Lung (tissue), 12 donors: Measurements from ENCODE around the gene ANO2. TPM values are rescaled to one million over a fixed set of nuclear protein-coding genes. Genes with fewer than 3 reads are reported as not detected.

ENCODE experiments used
- ATAC-seq: fragments of 200-7000 bp; cut with Tn5 transposase; one replicate; pipeline ENCODE4 v1.9.1; 2020; ENCODE audit warnings: moderate number of reproducible peaks; ENCODE audit not compliant: insufficient read depth, low FRiP score
- DNase-seq, 3 donors: peaks; one replicate each; pipeline ENCODE4 v3.0.0-alpha.2; 2013 to 2017
- H3K27ac ChIP-seq, 2 donors: one replicate each; pipeline ENCODE4 v1.5.1; 2013; ENCODE audit warnings: mild to moderate bottlenecking in 2 of 2, moderate library complexity in 2 of 2, control low read depth in 1 of 2, inconsistent platforms in 1 of 2, low read depth in 1 of 2, low read length in 1 of 2
- H3K27me3 ChIP-seq, 3 donors: one replicate each; pipeline ENCODE4 v1.5.1; 2013; ENCODE audit warnings: low read length in 2 of 3; ENCODE audit not compliant: control insufficient read depth in 3 of 3, insufficient read depth in 3 of 3
- H3K36me3 ChIP-seq, 4 donors: one replicate each; pipeline ENCODE4 v1.5.1; 2013; ENCODE audit warnings: low read length in 4 of 4, mild to moderate bottlenecking in 1 of 4, moderate library complexity in 1 of 4; ENCODE audit not compliant: control insufficient read depth in 4 of 4, insufficient read depth in 4 of 4
- H3K4me1 ChIP-seq, 5 donors: one replicate each; pipeline ENCODE4 v1.5.1; 2013; ENCODE audit warnings: low read length in 5 of 5, mild to moderate bottlenecking in 2 of 5, moderate library complexity in 1 of 5; ENCODE audit not compliant: control insufficient read depth in 5 of 5, insufficient read depth in 5 of 5
- H3K4me3 ChIP-seq: one replicate; pipeline ENCODE4 v1.5.1; 2013; ENCODE audit warnings: mild to moderate bottlenecking, control low read depth, moderate library complexity
- H3K9ac ChIP-seq, 2 donors: one replicate each; pipeline ENCODE4 v1.5.1; 2013; ENCODE audit warnings: low read length in 2 of 2, control low read depth in 1 of 2; ENCODE audit not compliant: insufficient read depth in 1 of 2
- H3K9me3 ChIP-seq, 4 donors: one replicate each; pipeline ENCODE4 v1.5.1; 2013; ENCODE audit warnings: low read length in 3 of 4, mild to moderate bottlenecking in 1 of 4, moderate library complexity in 1 of 4; ENCODE audit not compliant: control insufficient read depth in 4 of 4, insufficient read depth in 3 of 4
- CTCF ChIP-seq: IDR thresholded peaks from 2 replicates; pipeline ENCODE4 v1.5.1; 2012; ENCODE audit warnings: mild to moderate bottlenecking; ENCODE audit errors: control extremely low read depth, extremely low read depth
- WGBS, 2 donors: extraction: QIAGEN DNeasy Blood & Tissue Kit; methylation state at CpG; one replicate each; pipeline ENCODE4 v1.1.7; 2013; 5-methylcytosine and 5-hydroxymethylcytosine counted together
- polyA plus RNA-seq, 2 donors: library from polyadenylated mRNA; stranded (reverse); fragments of 200-250 nt; gene quantifications; one replicate each; pipeline ENCODE4 v1.2.1, GENCODE V29; 2013
- total RNA-seq, 2 donors: library from RNA; depleted of rRNA in 1 of 2; stranded (reverse); fragments of >200 nt in 1 of 2; gene quantifications; one replicate each; pipeline ENCODE4 v1.2.1, GENCODE V29; 2014 to 2021
- donor health status: control.
- donor health status: control.
- donor health status: Bipolar disorder and iron deficiency.
- donor health status: healthy.
- donor health status: DM: yes; HTN: yes; CAD: no.

ANO2 gene
- total and polyA plus RNA-seq, 4 donors: 5.9 to 11.3 (median 7.4) TPM

DNA sequence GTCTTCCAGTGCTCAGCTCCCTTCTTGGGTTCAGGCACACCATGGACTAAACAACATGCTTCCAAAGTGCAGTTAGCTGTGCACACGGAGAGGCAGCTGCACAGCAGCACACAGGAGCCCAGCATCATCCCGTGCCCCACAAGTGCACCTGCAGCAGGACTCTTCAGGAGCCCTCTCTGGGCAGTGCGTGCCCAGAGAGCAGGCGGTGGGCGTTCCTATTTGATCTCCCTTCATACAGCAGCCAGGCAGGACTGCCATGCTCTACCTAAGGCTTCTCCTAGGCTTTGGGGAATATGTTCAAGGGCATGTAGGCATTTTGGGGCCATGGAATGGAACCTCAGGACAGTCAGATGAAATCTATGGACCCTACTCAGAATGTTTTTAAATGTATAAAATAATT lies 35.5 kb downstream of the ANO2 start:
- no peak for ATAC-seq
- WGBS, 2 donors: 82 to 87% methylated on average over 5 of the region's 5 CpGs

DNA sequence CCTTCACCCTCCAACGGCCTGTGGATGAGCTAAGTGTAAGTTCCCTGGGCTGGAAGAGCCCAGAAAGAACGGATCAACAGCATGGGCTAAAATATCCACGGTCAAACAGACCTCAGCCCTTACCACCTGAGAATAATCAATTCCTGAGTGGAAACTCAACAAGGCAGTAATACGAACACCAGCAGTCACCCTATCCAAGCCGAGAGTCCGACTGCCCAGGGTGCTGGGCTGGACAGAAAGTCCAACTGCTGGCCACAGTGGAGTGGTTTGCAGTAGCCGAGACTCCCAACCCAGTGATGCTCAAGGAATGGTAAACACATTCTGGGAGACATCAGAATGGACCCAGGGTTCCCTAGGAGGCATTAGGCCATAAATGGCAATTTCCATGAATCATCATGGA lies 36.8 kb downstream of the ANO2 start:
- Histone ChIP-seq H3K9me3 (no peaks in the 10 kb centered on the region), H3K9ac (no peak overlapping the region), H3K4me3 (no peak overlapping the region), H3K4me1 (no peaks in the 10 kb centered on the region), H3K36me3 (peaks cover 0 to 2% (median 0%) of the 10 kb centered on the region in 4 donors), H3K27ac (no peak overlapping the region), H3K27me3 (peaks cover 0 to 7% (median 6%) of the 10 kb centered on the region in 3 donors)
- WGBS, 2 donors: 85 to 86% methylated on average over 7 of the region's 7 CpGs
- no peak for TF ChIP-seq CTCF
- DNase-seq (no peak), ATAC-seq (no peak)

More for the DNA sequence above, 35.5 kb downstream of the ANO2 start:
- Histone ChIP-seq H3K36me3 (no peaks in the 10 kb centered on the region), H3K27me3 (peaks cover 0 to 7% (median 6%) of the 10 kb centered on the region in 3 donors), H3K4me1 (no peaks in the 10 kb centered on the region), H3K9me3 (no peaks in the 10 kb centered on the region), H3K27ac (no peak overlapping the region), H3K4me3 (no peak overlapping the region), H3K9ac (no peak overlapping the region)
- TF ChIP-seq CTCF: no peak
- DNase-seq: no peak

GRCh38 chr12:5907807-5908206 lies 37.3 kb downstream of the ANO2 start:
- TF ChIP-seq CTCF: no peak
- no peak for DNase-seq
- H3K9me3 ChIP-seq: no peaks in the 10 kb centered on the region
- WGBS, 2 donors: 57 to 66% methylated on average over 10 of the region's 10 CpGs
- no peak overlapping the region for H3K27ac ChIP-seq
- H3K36me3 ChIP-seq: peaks cover 0 to 2% (median 0%) of the 10 kb centered on the region in 4 donors
- no peak for ATAC-seq
- no peak overlapping the region for H3K9ac ChIP-seq
- H3K4me3 ChIP-seq: no peak overlapping the region
- no peaks in the 10 kb centered on the region for H3K4me1 ChIP-seq
- H3K27me3 ChIP-seq: peaks cover 0 to 6% (median 6%) of the 10 kb centered on the region in 3 donors

DNA sequence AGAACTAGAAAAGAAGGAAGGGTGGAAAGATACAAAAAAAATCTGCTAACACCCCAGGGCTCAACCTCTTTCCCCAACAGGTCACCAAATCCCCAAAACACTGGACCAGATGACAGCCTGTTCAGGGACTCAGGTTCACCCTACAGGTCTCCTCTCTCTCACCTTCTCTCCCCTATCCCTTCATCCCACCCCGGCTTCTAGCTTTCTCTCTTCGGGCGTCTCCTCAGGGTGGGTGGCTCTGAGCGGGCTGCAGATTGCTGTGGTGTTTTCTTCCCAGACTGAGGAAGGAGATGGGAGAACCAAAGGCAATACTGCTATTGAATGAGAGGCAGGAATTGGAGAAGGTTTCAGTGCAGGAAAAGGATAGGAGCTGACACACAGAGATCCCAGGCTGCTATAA lies 39.3 kb downstream of the ANO2 start:
- no peak for ATAC-seq

More for the DNA sequence above, 39.3 kb downstream of the ANO2 start:
- TF ChIP-seq CTCF: no peak
- H3K9me3 ChIP-seq: no peaks in the 10 kb centered on the region
- peaks cover 0 to 2% (median 0%) of the 10 kb centered on the region in 4 donors for H3K36me3 ChIP-seq
- H3K9ac ChIP-seq: no peak overlapping the region
- no peak for DNase-seq
- 88 to 96% methylated on average over 4 of the region's 4 CpGs for WGBS, 2 donors
- H3K27me3 ChIP-seq: peaks cover 0 to 3% (median 2%) of the 10 kb centered on the region in 3 donors
- H3K4me3 ChIP-seq: no peak overlapping the region
- H3K27ac ChIP-seq: no peak overlapping the region
- H3K4me1 ChIP-seq: no peaks in the 10 kb centered on the region
